Nephron (organoid): ENCODE results near the gene EMC9.

Experiments used
- H3K27ac Mint-ChIP-seq, 3 experiments: 2 replicates each; pipeline ENCODE4 v1.8.0; 2020; ENCODE audit warnings: mixed read lengths in 3 of 3, mild to moderate bottlenecking in 2 of 3, moderate library complexity in 1 of 3
- H3K27me3 Mint-ChIP-seq: 2 replicates; pipeline ENCODE4 v1.8.0; 2021; ENCODE audit warnings: low read depth, mild to moderate bottlenecking, moderate library complexity, mixed read lengths
- H3K36me3 Mint-ChIP-seq: 2 replicates; pipeline ENCODE4 v1.8.0; 2020; ENCODE audit warnings: low read depth, mixed read lengths
- H3K4me1 Mint-ChIP-seq: 2 replicates; pipeline ENCODE4 v1.8.0; 2020; ENCODE audit warnings: mixed read lengths
- H3K4me3 Mint-ChIP-seq, 3 experiments: 2 replicates each; pipeline ENCODE4 v1.8.0; 2020; ENCODE audit warnings: mild to moderate bottlenecking in 3 of 3, mixed read lengths in 3 of 3, moderate library complexity in 2 of 3
- H3K9me3 Mint-ChIP-seq: 2 replicates; pipeline ENCODE4 v1.8.0; 2020; ENCODE audit warnings: mixed read lengths
- TF ChIP-seq, protein P1 (sequence below), 3 experiments: fragments of 200-600 bp; sonication (generic); IDR thresholded peaks; one replicate each; pipeline ENCODE4 v1.5.0; 2021; ENCODE audit warnings: antibody characterized with exemption in 3 of 3; ENCODE audit not compliant: unreplicated experiment in 3 of 3

The EMC9 gene

DNA sequence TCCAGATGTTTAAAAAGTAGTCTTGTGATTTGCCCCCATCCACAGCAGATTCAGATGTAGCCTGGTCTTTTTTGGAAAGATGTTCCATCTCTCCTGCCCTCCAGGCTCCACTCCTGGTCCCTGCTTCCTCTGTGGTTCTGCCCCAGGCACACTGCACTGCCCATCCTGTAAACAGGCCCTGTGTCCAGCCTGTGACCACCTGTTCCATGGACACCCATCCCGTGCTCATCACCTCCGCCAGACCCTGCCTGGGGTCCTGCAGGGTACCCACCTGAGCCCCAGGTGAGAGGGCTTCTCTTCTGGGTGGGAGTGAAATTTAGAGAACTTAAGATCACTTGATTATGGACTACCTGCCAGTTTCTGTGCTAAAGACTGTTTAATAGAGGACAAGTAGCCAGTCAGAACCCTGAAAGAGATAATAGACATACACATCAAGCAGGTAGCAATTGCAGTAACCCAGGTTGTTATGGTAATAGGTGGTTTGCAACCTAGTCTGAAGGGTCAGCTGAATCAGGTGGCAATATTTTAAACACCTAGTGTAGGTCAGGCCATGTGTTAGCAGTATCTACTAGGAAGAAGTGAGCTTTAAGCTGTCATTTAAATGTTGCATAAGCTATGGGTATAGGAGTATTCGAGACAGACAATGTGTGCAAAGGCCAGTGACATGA, 8.0 kb upstream of the EMC9 start:
- Mint-ChIP-seq H3K36me3 (peaks cover 26% of the 10 kb centered on the region), H3K27ac (no peak overlapping the region)

DNA sequence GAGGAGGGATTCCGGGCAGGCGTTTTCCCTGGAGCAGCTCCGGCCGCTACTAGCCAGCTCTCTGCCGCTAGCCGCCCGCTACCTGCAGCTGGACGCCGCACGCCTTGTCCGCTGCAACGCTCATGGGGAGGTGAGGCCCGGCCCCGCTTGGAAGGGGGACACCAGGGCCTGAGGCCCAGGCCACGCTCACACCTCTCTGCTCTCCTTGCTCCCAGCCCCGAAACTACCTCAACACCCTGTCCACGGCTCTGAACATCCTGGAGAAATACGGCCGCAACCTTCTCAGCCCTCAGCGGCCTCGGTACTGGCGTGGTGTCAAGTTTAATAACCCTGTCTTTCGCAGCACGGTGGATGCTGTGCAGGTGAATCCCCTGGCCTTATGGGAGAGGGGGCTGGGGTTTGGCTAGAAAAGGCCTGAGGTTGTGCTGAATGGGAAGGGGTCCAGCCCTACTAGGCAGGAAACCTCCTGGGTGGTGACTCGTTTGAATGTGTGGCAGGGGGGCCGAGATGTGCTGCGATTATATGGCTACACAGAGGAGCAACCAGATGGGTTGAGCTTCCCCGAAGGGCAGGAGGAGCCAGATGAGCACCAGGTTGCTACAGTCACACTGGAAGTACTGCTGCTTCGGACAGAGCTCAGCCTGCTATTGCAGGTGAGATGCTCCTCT, 6.5 kb upstream of the EMC9 start:
- peaks cover 24% of the 10 kb centered on the region for H3K36me3 Mint-ChIP-seq
- peak overlapping the region; percentile 96 to 98 (median 97) for H3K4me3 Mint-ChIP-seq
- H3K27ac Mint-ChIP-seq: peak overlapping the region in 1 of 3 experiments; percentile 24
- H3K9me3 Mint-ChIP-seq: no peaks in the 10 kb centered on the region
- TF ChIP-seq, protein P1, sequence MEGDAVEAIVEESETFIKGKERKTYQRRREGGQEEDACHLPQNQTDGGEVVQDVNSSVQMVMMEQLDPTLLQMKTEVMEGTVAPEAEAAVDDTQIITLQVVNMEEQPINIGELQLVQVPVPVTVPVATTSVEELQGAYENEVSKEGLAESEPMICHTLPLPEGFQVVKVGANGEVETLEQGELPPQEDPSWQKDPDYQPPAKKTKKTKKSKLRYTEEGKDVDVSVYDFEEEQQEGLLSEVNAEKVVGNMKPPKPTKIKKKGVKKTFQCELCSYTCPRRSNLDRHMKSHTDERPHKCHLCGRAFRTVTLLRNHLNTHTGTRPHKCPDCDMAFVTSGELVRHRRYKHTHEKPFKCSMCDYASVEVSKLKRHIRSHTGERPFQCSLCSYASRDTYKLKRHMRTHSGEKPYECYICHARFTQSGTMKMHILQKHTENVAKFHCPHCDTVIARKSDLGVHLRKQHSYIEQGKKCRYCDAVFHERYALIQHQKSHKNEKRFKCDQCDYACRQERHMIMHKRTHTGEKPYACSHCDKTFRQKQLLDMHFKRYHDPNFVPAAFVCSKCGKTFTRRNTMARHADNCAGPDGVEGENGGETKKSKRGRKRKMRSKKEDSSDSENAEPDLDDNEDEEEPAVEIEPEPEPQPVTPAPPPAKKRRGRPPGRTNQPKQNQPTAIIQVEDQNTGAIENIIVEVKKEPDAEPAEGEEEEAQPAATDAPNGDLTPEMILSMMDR (IDR thresholded peaks at IDR 0.05; ENCODE audit: unreplicated experiment in 3 of 3): no peak
- peaks cover 18% of the 10 kb centered on the region for H3K4me1 Mint-ChIP-seq
- H3K27me3 Mint-ChIP-seq: no peaks in the 10 kb centered on the region

More for the DNA sequence above, 8.0 kb upstream of the EMC9 start:
- Mint-ChIP-seq H3K9me3 (no peaks in the 10 kb centered on the region), H3K4me1 (peaks cover 18% of the 10 kb centered on the region), H3K27me3 (no peaks in the 10 kb centered on the region), H3K4me3 (peak overlapping the region; percentile 96 to 98 (median 97))
- TF ChIP-seq, protein P1 (IDR thresholded peaks at IDR 0.05; ENCODE audit: unreplicated experiment in 3 of 3): no peak

DNA sequence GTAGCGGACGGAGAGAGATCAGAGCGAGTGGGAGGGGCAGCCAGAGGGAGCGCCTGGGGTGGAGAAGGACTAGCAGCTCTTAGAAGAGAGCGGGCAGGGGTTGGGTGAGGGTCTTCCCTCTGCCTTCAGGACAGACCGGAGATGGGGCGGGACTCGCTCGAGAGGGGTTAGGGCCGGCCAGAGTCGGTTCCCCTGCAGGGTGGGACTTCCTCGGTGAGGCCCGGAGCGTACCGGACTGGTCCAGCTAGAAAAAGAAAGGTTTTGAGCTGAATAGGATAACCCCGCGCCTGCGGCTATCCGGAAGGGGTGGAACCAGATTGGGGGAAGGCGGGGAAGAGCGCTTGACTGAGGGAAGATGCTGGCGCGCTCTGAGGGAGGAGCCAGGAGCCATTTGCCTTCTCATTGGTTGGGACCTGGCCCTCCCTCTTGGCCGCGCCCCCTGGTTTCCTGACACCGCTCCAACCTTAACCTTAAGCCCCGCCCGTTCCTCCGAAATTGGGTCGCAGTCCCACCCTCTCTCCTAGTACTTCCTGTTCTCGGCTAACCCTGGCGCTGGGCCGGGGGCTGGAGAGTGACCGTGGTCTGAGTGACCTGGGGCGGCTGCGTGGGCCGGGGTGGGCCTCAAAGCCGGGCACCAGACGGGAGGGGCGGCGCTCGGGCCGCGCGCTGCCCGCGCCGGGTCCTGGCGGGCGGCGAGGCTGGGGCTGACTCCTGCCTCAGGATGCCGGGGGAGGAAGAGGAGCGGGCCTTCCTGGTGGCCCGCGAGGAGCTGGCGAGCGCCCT, 5.8 kb upstream of the EMC9 start, which contains the start of gene RNF31:
RNF31 (plus strand) TSS at position 521 of the 783 bp plus-strand sequence; CDS start at position 722, 201 bp downstream.
- Mint-ChIP-seq H3K9me3 (no peaks in the 10 kb centered on the region), H3K27me3 (no peaks in the 10 kb centered on the region), H3K36me3 (peaks cover 24% of the 10 kb centered on the region)

DNA sequence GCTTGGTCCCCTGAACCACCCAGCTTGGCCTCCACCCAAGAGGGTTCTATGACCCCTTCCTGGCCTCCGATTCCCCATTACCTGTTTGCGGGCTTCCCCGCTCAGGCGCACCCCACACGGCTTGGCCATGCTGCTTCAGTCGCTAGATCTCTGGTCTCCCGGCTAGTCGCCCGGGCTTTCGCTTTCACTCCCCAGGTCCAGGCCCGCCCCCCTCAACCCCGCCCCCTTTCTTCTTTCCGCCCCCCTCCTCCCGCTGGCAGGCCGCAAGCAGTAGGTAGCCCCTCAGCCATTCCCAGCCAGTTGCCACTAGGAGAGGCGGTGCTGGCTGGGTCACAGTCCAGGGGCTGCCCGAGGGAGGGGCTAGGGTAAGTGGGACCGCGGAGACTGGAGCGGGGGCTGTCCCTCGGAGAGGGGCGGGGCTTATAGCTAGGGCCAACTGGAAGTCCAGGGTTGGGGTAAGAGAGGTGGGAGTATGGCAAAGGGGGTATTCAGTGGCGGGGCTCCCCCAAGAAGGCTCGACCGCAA, 5.1 kb upstream of the EMC9 start, which contains the start of gene PSME2:
PSME2 (minus strand) TSS at position 158 of the 525 bp plus-strand sequence; CDS start at position 129, 29 bp downstream.
- Mint-ChIP-seq H3K4me1 (peaks cover 18% of the 10 kb centered on the region), H3K36me3 (peaks cover 19% of the 10 kb centered on the region), H3K9me3 (no peaks in the 10 kb centered on the region), H3K27me3 (no peaks in the 10 kb centered on the region), H3K4me3 (peak within 1 kb of the TSS; percentile 96 to 98 (median 97)), H3K27ac (peak within 1 kb of the TSS; percentile 89 to 97 (median 94))
- TF ChIP-seq, protein P1 (IDR thresholded peaks at IDR 0.05; ENCODE audit: unreplicated experiment in 3 of 3): no peak

More for the DNA sequence above, 5.8 kb upstream of the EMC9 start, which contains the start of gene RNF31:
- TF ChIP-seq, protein P1 (IDR thresholded peaks at IDR 0.05; ENCODE audit: unreplicated experiment in 3 of 3): no peak
- H3K4me3 Mint-ChIP-seq: peak within 1 kb of the TSS; percentile 96 to 98 (median 97)
- peaks cover 18% of the 10 kb centered on the region for H3K4me1 Mint-ChIP-seq
- H3K27ac Mint-ChIP-seq: peak within 1 kb of the TSS; percentile 89 to 97 (median 94)

DNA sequence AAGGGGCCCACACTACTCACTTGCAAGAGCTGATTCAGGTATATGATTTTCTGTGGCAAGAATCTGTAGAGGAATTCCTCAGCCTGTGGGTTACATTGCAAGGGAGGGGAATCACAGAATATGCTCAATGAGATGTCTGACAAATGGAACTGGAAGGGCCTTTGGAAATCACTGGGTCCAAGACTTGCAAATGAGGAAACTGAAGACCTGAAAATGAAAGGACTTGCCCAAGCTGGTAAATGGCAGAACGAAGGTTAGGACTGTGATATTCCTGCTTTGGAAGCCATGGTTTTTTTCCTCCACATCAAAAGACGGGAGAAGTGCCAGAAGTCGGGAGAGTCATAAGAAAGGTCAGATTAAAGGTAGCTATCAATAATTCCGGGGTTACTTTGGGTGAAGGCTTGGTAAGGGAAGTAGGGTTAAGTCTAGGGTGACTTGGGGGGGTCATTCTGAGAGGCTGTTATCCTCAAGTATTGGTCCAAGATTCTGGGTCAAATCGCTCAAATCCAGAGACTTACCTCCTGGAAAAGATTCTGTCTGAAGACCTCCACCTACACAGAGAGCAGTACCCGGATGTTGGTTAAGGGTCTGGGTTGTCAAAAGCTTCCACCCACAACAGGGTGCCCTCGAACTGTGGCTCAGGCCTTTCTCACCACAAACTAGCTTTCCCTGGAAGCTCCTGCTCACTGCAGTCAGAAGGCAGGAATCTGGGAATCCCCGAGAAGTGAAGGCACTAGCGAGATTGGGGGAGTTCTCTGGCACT, 4.5 kb upstream of the EMC9 start:
- TF ChIP-seq, protein P1 (IDR thresholded peaks at IDR 0.05; ENCODE audit: unreplicated experiment in 3 of 3): no peak
- Mint-ChIP-seq H3K27ac (peak overlapping the region; percentile 89 to 97 (median 94)), H3K36me3 (peaks cover 16% of the 10 kb centered on the region), H3K4me3 (peak overlapping the region; percentile 96 to 98 (median 97)), H3K4me1 (peaks cover 18% of the 10 kb centered on the region), H3K9me3 (no peaks in the 10 kb centered on the region), H3K27me3 (no peaks in the 10 kb centered on the region)
